NCI-H345 (cell line): ENCODE data around the gene RYR3.
"Not testable (repeated sequence)": the region's sequence is repeated elsewhere in the genome, so short reads cannot be mapped to it uniquely, and the experiment has no call there.

Experiments used
- DNase-seq: peaks from one replicate; lab custom pipeline; 2025; lab: John Stamatoyannopoulos, UW

Gene RYR3

GRCh38 chr15:33584797-33585196 is 274.0 kb downstream of the RYR3 start:
- no peak for DNase-seq

GRCh38 chr15:33586786-33587697 is 276.3 kb downstream of the RYR3 start:
- DNase-seq, result no peak

- no peak for DNase-seq
Measured at GRCh38 chr15:33587773-33588172, 277.0 kb downstream of the RYR3 start.

- DNase-seq, result no peak
Measured at GRCh38 chr15:33592864-33593263, 282.1 kb downstream of the RYR3 start.

- DNase-seq, result not testable (repeated sequence)
Measured at GRCh38 chr15:33598382-33598781, 287.6 kb downstream of the RYR3 start.

- DNase-seq, result no peak
Measured at GRCh38 chr15:33600212-33600611, 289.4 kb downstream of the RYR3 start.

GRCh38 chr15:33601461-33601860 is 290.7 kb downstream of the RYR3 start:
- no peak for DNase-seq

GRCh38 chr15:33608714-33609113 is 297.9 kb downstream of the RYR3 start:
- DNase-seq, result no peak

- DNase-seq, result no peak
Measured at GRCh38 chr15:33612721-33613304, 302.0 kb downstream of the RYR3 start.

GRCh38 chr15:33616475-33616874 is 305.7 kb downstream of the RYR3 start:
- DNase-seq, result no peak

- no peak for DNase-seq
Measured at GRCh38 chr15:33618350-33618749, 307.6 kb downstream of the RYR3 start.

GRCh38 chr15:33621141-33621540 is 310.4 kb downstream of the RYR3 start:
- no peak for DNase-seq

- DNase-seq, result no peak
Measured at GRCh38 chr15:33623010-33623409, 312.2 kb downstream of the RYR3 start.

- DNase-seq, result no peak
Measured at GRCh38 chr15:33624439-33624838, 313.7 kb downstream of the RYR3 start.

- DNase-seq, result no peak
Measured at GRCh38 chr15:33629647-33630046, 318.9 kb downstream of the RYR3 start.

- DNase-seq, result no peak
Measured at GRCh38 chr15:33636234-33636633, 325.5 kb downstream of the RYR3 start.

- no peak for DNase-seq
Measured at GRCh38 chr15:33636958-33637357, 326.2 kb downstream of the RYR3 start.

- no peak for DNase-seq
Measured at GRCh38 chr15:33638453-33638852, 327.7 kb downstream of the RYR3 start.

- DNase-seq, result no peak
Measured at GRCh38 chr15:33639051-33639450, 328.3 kb downstream of the RYR3 start.

- no peak for DNase-seq
Measured at GRCh38 chr15:33639456-33639855, 328.7 kb downstream of the RYR3 start.

GRCh38 chr15:33639978-33640377 is 329.2 kb downstream of the RYR3 start:
- DNase-seq, result peak; percentile 60

GRCh38 chr15:33641069-33641468 is 330.3 kb downstream of the RYR3 start:
- DNase-seq, result no peak

- no peak for DNase-seq
Measured at GRCh38 chr15:33644304-33644703, 333.5 kb downstream of the RYR3 start.

- no peak for DNase-seq
Measured at GRCh38 chr15:33646744-33647143, 336.0 kb downstream of the RYR3 start.
